GM12878 (cell line): ENCODE results near the gene MYH7. TPM values are rescaled to one million over a fixed set of nuclear protein-coding genes. Genes with fewer than 3 reads are reported as not detected.
A peak's percentile ranks its signal among the peaks of the same experiment; 100 is the strongest.
"Not testable (repeated sequence)": the region's sequence is repeated elsewhere in the genome, so short reads cannot be mapped to it uniquely, and the experiment has no call there.

ENCODE experiments used
- ATAC-seq: fragments of 200-7000 bp; cut with Tn5 transposase; 3 replicates; pipeline ENCODE4 v1.9.1; 2020; ENCODE audit warnings: mild to moderate bottlenecking, moderate library complexity
- BruUV-seq: library from RNA; stranded (reverse); fragments of 400-500 nt; replicated peaks from 2 replicates; lab custom pipeline; 2021; lab: Mats Ljungman, UMichigan
- CTCF ChIA-PET: fragments of 300-600 bp; sonication (Branson Sonifier 250); formaldehyde crosslinking; extraction: SDS; loops from one replicate; lab custom pipeline; 2021; ENCODE audit warnings: inconsistent platforms; lab: Yijun Ruan, JAX
- POLR2A ChIA-PET: fragments of 350-600 bp; formaldehyde crosslinking; extraction: SDS; loops from one replicate; lab custom pipeline; 2021; ENCODE audit warnings: inconsistent platforms; lab: Charles Lee
- RAD21 ChIA-PET: fragments of 300-600 bp; sonication (Branson Sonifier 250); formaldehyde crosslinking; loops from one replicate; lab custom pipeline; 2023; ENCODE audit warnings: antibody characterized with exemption; ENCODE audit not compliant: unreplicated experiment; lab: Charles Lee
- SMC1A ChIA-PET: fragments of 300-600 bp; sonication (Branson Sonifier 250); formaldehyde crosslinking; loops from one replicate; lab custom pipeline; 2023; ENCODE audit not compliant: unreplicated experiment, uncharacterized antibody; lab: Charles Lee
- DNase-seq: peaks from one replicate; pipeline ENCODE4 v3.0.0-alpha.2; 2011; ENCODE audit warnings: low read depth, low spot score
- FAIRE-seq: peaks from 3 replicates; lab custom pipeline; 2011; peaks lifted over from hg19 to GRCh38; lab: Jason Lieb, UNC
- H2AFZ ChIP-seq: 2 replicates; pipeline ENCODE4 v1.6.0; 2011; ENCODE audit warnings: low read depth, low read length, control low read depth; ENCODE audit not compliant: control insufficient read depth
- H3K27ac ChIP-seq: 2 replicates; pipeline ENCODE4 v1.5.1; 2011; ENCODE audit warnings: control low read depth; ENCODE audit not compliant: control insufficient read depth, insufficient read depth
- H3K27me3 ChIP-seq, 2 experiments: replicated peaks in 1 of 2; 2 replicates each; pipeline versions ENCODE4 v1.6.0 to v1.6.1; 2011; ENCODE audit warnings: low read length in 1 of 2; ENCODE audit not compliant: control insufficient read depth in 2 of 2, insufficient read depth in 2 of 2
- H3K36me3 ChIP-seq, 2 experiments: 2 replicates each; pipeline ENCODE4 v1.5.1; 2011; ENCODE audit warnings: low read length in 1 of 2; ENCODE audit not compliant: control insufficient read depth in 2 of 2, insufficient read depth in 2 of 2
- H3K4me1 ChIP-seq: 2 replicates; pipeline ENCODE4 v1.6.1; 2011; ENCODE audit warnings: mild to moderate bottlenecking, low read length, moderate library complexity, mixed read lengths; ENCODE audit not compliant: control insufficient read depth, insufficient read depth
- H3K4me2 ChIP-seq: 2 replicates; pipeline ENCODE4 v1.6.0; 2011; ENCODE audit warnings: control low read depth; ENCODE audit not compliant: control insufficient read depth, insufficient read depth
- H3K4me3 ChIP-seq: fragments of 200-600 bp; sonication (generic); 2 replicates; pipeline ENCODE4 v1.5.1; 2016
- H3K79me2 ChIP-seq: 2 replicates; pipeline ENCODE4 v1.6.0; 2011; ENCODE audit warnings: low read length; ENCODE audit not compliant: control insufficient read depth, insufficient read depth
- H3K9ac ChIP-seq: 2 replicates; pipeline ENCODE4 v1.8.0; 2011; ENCODE audit warnings: low read length, control low read depth, mixed read lengths; ENCODE audit not compliant: control insufficient read depth, insufficient read depth
- H3K9me3 ChIP-seq: replicated peaks from 3 replicates; pipeline ENCODE4 v1.5.1; 2011; ENCODE audit warnings: mild to moderate bottlenecking, low read length; ENCODE audit not compliant: control insufficient read depth, insufficient read depth
- H4K20me1 ChIP-seq: 2 replicates; pipeline ENCODE4 v1.6.0; 2011; ENCODE audit not compliant: control insufficient read depth, insufficient read depth
- CTCF ChIP-seq, 3 experiments: IDR thresholded peaks in 2 of 3; conservative IDR thresholded peaks in 1 of 3; 2 replicates each; pipeline ENCODE4 v1.5.1; 2011; ENCODE audit warnings: low read depth in 3 of 3, low read length in 3 of 3, mild to moderate bottlenecking in 3 of 3, control low read depth in 2 of 3, moderate library complexity in 2 of 3, inconsistent platforms in 1 of 3, mixed read lengths in 1 of 3; ENCODE audit not compliant: control insufficient read depth in 2 of 3, insufficient read depth in 1 of 3; ENCODE audit errors: extremely low read depth in 1 of 3
- HDGF ChIP-seq: fragments of 450-650 bp; IDR thresholded peaks from 2 replicates; pipeline ENCODE4 v1.6.1; 2016; ENCODE audit warnings: antibody characterized with exemption
- IRF3 ChIP-seq: fragments of 450-650 bp; IDR thresholded peaks from 2 replicates; pipeline ENCODE4 v1.6.1; 2014; ENCODE audit warnings: mild to moderate bottlenecking
- PML ChIP-seq: IDR thresholded peaks from 2 replicates; pipeline ENCODE4 v1.6.1; 2012; ENCODE audit warnings: low read length, inconsistent platforms
- POU2F2 ChIP-seq: IDR thresholded peaks from 3 replicates; pipeline ENCODE4 v1.6.1; 2011; ENCODE audit warnings: low read depth, mild to moderate bottlenecking, low read length, borderline replicate concordance
- REST ChIP-seq: IDR thresholded peaks from 2 replicates; pipeline ENCODE4 v1.6.1; 2012; ENCODE audit warnings: mild to moderate bottlenecking, low read depth, low read length
- SRF ChIP-seq, 2 experiments: IDR thresholded peaks; 2 replicates each; pipeline ENCODE4 v1.6.1; 2011; ENCODE audit warnings: low read depth in 2 of 2, low read length in 2 of 2, mild to moderate bottlenecking in 1 of 2, moderate library complexity in 1 of 2
- TAF1 ChIP-seq: IDR thresholded peaks from 2 replicates; pipeline ENCODE4 v1.6.1; 2011; ENCODE audit warnings: mild to moderate bottlenecking, low read depth, low read length, borderline replicate concordance
- WRNIP1 ChIP-seq: IDR thresholded peaks from 2 replicates; pipeline ENCODE4 v1.6.1; 2011; ENCODE audit warnings: low read depth, low read length, improper control_type of control experiment, borderline replicate concordance
- WGBS: methylation state at CpG from one replicate; pipeline ENCODE4 v1.1.6; 2016; ENCODE audit warnings: low lambda C conversion rate; ENCODE audit not compliant: insufficient replicate concordance, insufficient coverage; ENCODE audit errors: missing lambda C conversion rate; 5-methylcytosine and 5-hydroxymethylcytosine counted together
- in situ Hi-C: fragments of 300-500 bp; cut with MboI; formaldehyde crosslinking; loops from 9 replicates; pipeline ENCODE4 v1.14.3; 2018; ENCODE audit warnings: mixed read lengths
- intact Hi-C: fragments of 100-400 bp; cut with micrococcal nuclease; formaldehyde crosslinking; loops from one replicate; pipeline ENCODE4 v1.14.2; 2022; ENCODE audit not compliant: unreplicated experiment
- polyA plus RNA-seq, 11 experiments: library from polyadenylated mRNA; depleted of rRNA in 4 of 11; unstranded in 6 of 11; stranded (reverse) in 5 of 11; fragments of >200 nt; fragmentation: Nextera tagmentation in 4 of 11; fragmentation: Illumina TruSeq in 1 of 11; extraction: Ambion mirVana in 4 of 11; extraction: Trizol in 1 of 11; gene quantifications; 1 replicate in 1 of 11; 2 replicates in 10 of 11; pipeline versions ENCODE4 v1.2.1 to v1.2.3, GENCODE V29; 2011 to 2016; ENCODE audit warnings: inconsistent platforms in 2 of 11, missing spikeins in 2 of 11, low read depth in 1 of 11
- total RNA-seq, 4 experiments: library from RNA; depleted of rRNA in 3 of 4; stranded (reverse); fragments of >200 nt in 3 of 4; fragmentation: Illumina TruSeq in 1 of 4; extraction: Trizol in 1 of 4; gene quantifications; 2 replicates each; pipeline versions ENCODE4 v1.2.1 to v1.2.3, GENCODE V29; 2013 to 2021

The MYH7 gene
- total and polyA plus RNA-seq, 10 of the 15 experiments (the other 5 are each of a cell fraction or from before 2014, with no cell fraction given) = 0.04 to 0.10 (median 0.05) TPM; not detected in 4

- H3K36me3 ChIP-seq, BruUV-seq, H3K9ac ChIP-seq, H3K27ac ChIP-seq, H3K79me2 ChIP-seq, ATAC-seq, in situ Hi-C loops, H3K4me2 ChIP-seq, intact Hi-C loops, H4K20me1 ChIP-seq, H3K4me3 ChIP-seq, RAD21 ChIA-PET, H3K4me1 ChIP-seq, POLR2A ChIA-PET, DNase-seq, H2AFZ ChIP-seq, H3K27me3 ChIP-seq, FAIRE-seq, H3K9me3 ChIP-seq: not testable (repeated sequence)
- ChIA-PET SMC1A (interaction anchor here (1.1 to 1.3 kb wide), 2 partner anchors 130 to 222 kb away, joined by 3 to 4 read pairs; no protein-coding TSS in a partner anchor), CTCF (interaction anchor here (0.7 to 1.3 kb wide), 4 partner anchors 11 to 199 kb away, joined by 3 to 4 read pairs (median 3); no protein-coding TSS in a partner anchor)
- TF ChIP-seq CTCF (IDR thresholded peaks at IDR 0.05 in 2 of 3, conservative IDR thresholded peaks at IDR 0.05 in 1 of 3; ENCODE audit: control insufficient read depth in 2 of 3, extremely low read depth in 1 of 3, insufficient read depth in 1 of 3, low read depth in 3 of 3, low read length in 3 of 3) = 0 out of 6 replicates have a peak, but pooled peaks of 1 of the 3 experiments have one; percentile 3
- 49% methylated on average over 9 of the region's 11 CpGs for WGBS
Observed at GRCh38 chr14:23456883-23457586, 21.6 kb upstream of the MYH7 start.

- Histone ChIP-seq H3K79me2 (no peaks in the 10 kb centered on the region), H3K27me3 (no peaks in the 10 kb centered on the region; a peak in 1 of 4 replicates), H3K9ac (no peak overlapping the region), H3K4me1 (no peaks in the 10 kb centered on the region; the same call in 1 of the 2 replicates), H3K36me3 (no peaks in the 10 kb centered on the region), H3K27ac (no peak overlapping the region), H2AFZ (no peak overlapping the region), H4K20me1 (no peaks in the 10 kb centered on the region), H3K9me3 (no peaks in the 10 kb centered on the region), H3K4me2 (no peak overlapping the region), H3K4me3 (no peak overlapping the region)
- FAIRE-seq (no peak), ATAC-seq (no peak), DNase-seq (no peak)
- intact Hi-C loops (no loop called here), in situ Hi-C loops (no loop called here)
- CTCF ChIA-PET = interaction anchor here (0.7 to 0.9 kb wide), 2 partner anchors 74 to 110 kb away, joined by 3 read pairs; no protein-coding TSS in a partner anchor
- WGBS = 0% methylated on average over 1 of the region's 1 CpG
- BruUV-seq = no TSS peak
- RAD21 ChIA-PET = no interaction called here
- SMC1A ChIA-PET = no interaction called here
- POLR2A ChIA-PET = no interaction called here
- TF ChIP-seq PML (no peak), WRNIP1 (no peak), POU2F2 (no peak), IRF3 (no peak), SRF (IDR thresholded peaks at IDR 0.05; ENCODE audit: low read depth in 2 of 2, low read length in 2 of 2) (no peak), REST (no peak), TAF1 (no peak), HDGF (no peak)
Observed at GRCh38 chr14:23454445-23454856, 19.0 kb upstream of the MYH7 start.
